NCI-H82 (cell line): ENCODE results near the gene FAM89A.
"Not testable (repeated sequence)": the region's sequence is repeated elsewhere in the genome, so short reads cannot be mapped to it uniquely, and the experiment has no call there.

Source experiments
- DNase-seq: peaks from one replicate; lab custom pipeline; 2025; lab: John Stamatoyannopoulos, UW

The FAM89A gene

DNA sequence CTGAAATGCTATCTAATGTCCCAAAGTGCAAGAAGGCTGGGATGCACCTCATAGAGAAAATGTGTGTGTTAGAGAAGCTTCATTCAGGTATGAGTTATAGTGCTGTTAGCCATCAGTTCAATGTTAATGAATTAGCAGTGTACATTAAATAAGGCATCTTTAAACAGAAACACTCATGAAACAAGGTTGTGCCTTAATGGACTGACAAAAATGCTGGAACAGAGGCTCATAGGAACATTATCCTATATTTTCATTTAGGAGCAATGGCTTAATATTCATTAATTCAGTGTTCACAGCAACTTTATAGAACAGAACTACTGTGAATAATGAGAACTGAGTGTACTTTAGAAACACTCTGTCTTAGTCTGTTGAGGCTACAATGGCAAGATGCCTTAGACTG is 15.2 kb upstream of the FAM89A start:
- no peak for DNase-seq

GRCh38 chr1:231053493-231054162 is 13.6 kb upstream of the FAM89A start:
- DNase-seq = no peak

DNA sequence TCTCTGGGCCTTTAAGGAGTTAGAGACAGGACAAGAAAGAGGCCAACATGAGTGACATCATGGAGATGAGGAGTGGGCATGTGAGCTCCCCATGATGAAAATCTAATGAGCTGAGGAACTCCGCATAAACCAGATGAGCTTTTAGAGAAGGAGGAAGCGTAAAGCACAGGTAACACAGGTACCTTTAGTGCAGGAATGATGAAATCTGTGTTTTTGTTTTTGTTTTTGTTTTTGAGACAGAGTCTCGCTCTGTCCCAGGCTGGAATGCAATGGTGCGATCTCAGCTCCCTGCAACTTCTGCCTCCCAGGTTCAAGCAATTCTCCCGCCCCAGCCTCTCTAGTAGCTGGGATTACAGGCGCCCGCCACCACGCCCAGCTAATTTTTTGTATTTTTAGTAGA is 12.7 kb upstream of the FAM89A start:
- no peak for DNase-seq

DNA sequence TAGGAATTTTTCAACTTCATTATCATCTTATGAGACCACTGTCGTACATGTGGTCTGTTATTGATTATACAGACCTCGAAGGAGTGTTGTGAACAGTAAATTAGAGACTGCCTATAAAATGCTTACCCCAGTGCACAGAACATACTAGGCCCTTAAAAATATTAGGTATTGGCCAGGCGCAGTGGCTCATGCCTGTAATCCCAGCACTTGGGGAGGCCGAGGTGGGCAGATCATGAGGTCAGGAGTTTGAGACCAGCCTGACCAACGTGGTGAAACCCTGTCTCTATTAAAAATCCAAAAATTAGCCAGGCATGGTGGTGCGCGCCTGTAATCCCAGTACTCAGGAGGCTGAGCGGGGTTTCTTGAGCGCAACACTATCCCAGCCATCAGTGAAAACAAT is 10.9 kb upstream of the FAM89A start:
- DNase-seq = not testable (repeated sequence)

DNA sequence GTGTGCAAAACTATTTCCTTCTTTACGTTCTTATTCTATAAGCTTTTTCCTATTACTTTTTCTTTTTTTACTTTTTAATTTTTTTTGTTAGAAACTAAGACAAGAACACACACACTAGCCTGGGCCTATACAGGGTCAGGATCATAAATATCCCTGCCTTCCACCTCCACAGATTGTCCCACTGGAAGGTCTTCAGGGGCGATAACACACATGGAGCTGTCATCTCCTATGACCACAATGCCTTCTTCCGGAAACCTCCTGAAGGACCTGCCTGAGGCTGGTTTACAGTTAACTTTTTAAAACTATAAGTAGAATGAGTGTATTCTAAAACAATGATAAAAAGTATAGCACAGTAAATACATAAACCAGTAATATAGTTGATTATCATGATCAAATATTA is 10.3 kb upstream of the FAM89A start:
- no peak for DNase-seq

GRCh38 chr1:231049121-231049979 is 9.3 kb upstream of the FAM89A start:
- no peak for DNase-seq

DNA sequence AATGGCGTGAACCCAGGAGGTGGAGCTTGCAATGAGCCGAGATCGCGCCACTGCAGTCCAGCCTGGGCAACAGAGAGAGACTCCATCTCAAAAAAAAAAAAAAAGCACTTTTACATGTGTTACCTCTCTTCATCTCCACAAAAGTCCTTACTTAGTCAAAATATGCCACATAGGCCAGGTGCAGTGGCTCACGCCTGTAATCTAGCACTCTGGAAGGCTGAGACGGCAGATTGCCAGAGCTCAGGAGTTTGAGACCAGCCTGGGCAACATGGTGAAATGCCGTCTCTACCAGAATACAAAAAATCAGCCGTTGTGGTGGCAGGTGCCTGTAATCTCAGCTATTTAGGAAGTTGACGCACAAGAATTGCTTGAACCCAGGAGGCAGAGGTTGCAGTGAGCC is 8.4 kb upstream of the FAM89A start:
- DNase-seq = not testable (repeated sequence)

DNA sequence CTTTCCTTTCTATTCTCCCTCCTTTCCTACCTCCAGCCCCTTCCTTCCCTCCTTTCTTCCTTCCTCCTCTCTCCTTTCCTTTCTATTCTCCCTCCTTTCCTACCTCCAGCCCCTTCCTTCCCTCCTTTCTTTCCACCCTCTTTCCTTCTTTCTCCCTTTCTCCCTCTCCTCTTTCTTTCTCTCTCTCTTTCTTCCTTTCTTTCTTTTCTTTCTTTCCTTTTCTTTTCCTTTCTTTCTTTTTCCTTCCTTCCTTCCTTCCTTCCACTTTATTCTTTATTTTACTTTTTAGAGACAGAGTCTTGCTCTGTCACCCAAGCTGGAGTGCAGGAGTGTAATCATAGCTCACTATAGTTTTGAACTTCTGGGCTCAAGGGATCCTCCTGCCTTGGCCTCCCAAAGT is 7.5 kb upstream of the FAM89A start:
- DNase-seq = not testable (repeated sequence)

DNA sequence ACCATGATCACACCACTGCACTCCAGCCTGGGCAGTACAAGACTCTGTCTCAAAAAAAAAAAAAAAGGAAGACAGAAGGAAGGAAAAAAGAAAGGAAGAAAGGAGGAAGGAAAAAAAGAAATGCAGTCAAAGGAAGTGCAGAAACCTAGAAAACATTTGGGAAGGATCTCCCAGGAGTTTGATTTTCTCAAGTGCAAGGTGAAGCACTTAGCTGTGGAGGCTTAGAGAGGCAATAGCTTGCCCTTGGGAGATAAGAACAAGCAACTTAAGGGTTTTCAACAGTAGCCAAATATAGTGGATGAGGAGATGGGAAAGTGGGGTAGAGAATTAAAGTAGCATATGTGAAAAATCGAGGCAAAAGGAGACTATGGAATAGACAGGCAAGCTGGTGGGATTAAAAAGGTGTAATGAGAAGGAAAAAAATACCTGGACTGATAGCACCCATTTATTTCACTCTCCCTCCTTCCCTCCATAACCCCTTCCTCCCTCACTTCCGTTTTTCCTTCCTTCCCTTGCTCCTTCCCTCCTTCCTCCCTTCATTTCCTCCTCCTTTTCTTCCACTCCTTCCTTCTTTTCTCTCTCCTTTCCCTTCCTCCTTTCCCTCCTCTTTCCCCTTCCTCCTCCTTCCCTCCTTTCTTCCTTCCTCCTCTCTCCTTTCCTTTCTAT is 6.8 kb upstream of the FAM89A start:
- DNase-seq = no peak

GRCh38 chr1:231045921-231046729 is 6.1 kb upstream of the FAM89A start:
- DNase-seq = not testable (repeated sequence)

GRCh38 chr1:231045286-231045685 is 5.2 kb upstream of the FAM89A start:
- no peak for DNase-seq

DNA sequence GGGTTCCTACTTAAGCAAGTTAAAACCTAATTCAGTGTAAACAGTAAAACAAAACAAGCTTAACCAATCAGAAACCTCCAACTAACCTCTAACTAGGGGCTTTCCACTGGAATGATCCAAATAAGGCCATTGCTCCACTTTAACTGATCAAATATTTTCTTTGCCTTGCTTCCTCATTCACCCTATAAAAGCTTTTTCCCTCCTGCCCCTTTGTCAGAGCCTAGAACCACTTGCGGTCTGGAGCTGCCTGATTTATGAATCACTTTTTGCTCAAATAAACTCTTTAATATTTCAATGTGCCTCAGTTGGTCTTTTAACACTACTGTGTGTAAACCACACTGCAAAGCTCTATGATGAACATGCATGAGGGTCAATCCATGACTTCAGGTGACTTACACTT is 4.5 kb upstream of the FAM89A start:
- no peak for DNase-seq

GRCh38 chr1:231041719-231042261 is 1.7 kb upstream of the FAM89A start:
- DNase-seq = no peak

DNA sequence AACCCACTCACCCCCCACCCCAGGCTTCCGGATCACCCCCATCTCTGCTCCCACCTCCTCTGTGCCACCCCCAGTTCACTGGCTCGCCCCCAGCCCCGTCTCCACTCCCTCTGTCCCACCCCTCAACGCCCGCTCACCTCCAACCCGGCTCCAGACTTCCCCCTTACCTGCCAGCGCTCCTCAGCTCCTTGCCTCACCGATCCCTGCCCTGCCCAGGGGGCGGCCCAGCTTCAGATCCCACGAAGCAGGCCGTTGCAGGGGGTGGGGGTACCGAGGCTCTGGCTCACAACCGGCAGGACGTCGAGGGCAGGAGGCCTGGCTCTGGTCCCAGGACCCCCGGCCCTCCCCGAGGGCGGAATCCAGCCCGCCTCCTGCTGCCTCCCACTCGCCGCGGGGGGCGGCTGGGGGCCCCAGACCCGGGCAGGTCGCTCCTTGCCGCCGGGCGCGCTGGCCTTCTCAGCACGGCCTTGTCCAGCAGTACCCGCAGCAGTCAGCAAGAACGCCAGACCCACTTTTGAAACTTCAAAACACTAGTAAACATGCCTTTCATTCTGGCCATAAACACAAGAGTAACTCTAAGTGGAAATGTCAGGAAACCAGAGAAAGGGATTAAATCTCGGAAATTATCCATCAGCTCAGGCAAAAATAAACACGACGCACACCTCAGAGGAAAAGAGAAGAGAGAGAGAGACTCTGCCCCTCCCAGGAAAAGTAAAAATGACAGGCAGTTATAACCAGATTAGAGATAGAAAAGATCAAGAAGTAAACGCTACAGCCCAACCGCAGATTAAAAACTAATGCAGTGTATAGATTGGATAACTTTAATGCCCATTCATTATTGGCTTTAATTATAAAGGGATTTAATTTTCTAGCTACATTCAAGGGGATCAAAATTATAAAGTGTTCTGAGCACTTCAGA is 1.0 kb upstream of the FAM89A start:
- peak; percentile 87 for DNase-seq

GRCh38 chr1:231039161-231040018 is 664 bp downstream of the FAM89A start:
- DNase-seq = peak; percentile 96

DNA sequence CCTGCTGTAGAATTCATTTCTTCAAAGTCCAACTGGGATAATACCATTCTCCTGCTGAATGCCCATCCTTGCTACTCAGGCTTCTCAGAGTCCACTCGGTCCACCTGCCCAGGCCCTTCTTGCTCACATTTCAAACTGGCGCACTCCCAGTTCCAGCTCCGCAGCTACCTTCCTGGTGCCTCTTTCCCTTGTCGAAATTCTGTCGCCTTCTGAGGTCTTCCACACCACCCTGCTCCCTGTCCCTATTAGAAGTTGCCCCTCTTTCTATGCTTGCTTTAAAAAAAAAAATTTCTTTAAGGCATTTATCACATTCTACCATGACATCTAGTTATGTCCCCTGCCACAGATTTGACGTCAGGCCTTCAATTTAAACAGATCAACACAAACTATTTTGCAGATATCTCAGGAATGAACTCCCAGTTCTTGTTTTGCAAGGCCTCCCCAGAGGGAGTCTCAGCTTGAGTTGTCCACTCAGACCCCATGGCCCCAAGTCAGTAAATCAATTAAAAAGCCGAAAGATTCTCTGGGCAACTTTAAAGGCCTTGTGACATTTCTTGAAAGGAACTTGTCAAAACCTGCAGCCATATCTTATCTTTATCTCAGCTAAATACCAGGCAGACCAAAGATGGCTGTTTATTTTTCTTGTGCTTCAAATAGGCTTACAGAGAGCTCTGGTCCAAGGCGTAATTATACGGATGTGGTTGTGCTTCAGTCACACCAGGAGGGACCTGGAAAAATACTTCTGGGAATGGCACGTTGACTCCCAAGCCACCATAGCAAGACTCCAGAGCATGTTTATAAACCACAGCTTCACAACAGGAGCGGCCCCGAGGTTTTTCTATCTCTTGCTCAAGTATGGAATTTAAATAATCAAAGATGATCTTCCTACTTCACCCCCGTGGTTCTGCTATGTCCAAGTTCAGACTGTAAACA is 2.2 kb downstream of the FAM89A start:
- peak; percentile 48 for DNase-seq

- DNase-seq = no peak
Observed at GRCh38 chr1:231036416-231036815, 3.6 kb downstream of the FAM89A start.

DNA sequence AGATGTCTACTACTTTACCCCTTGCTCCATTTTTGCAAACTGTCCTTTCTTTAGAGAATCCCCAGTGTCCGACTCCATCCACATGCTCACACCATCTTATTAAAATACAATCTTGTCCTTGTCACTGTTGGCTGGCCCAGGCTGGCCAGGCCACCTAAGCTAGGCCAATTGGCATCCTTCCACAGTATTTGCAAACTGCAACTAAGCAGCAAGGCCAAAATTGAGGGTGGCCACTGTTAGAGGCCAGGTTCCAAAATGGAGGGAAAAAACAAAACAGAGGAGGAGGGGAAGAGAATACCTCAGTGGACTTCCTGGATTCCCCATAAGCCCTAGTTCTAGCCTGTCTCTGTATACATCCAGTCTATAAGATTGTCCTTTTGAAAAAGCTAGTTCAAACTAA is 4.3 kb downstream of the FAM89A start:
- no peak for DNase-seq

- no peak for DNase-seq
Observed at GRCh38 chr1:231032963-231033362, 7.1 kb downstream of the FAM89A start.
